Astrocyte (in vitro differentiated cells and primary cell): ENCODE data around the gene WDR36. TPM values are rescaled to one million over a fixed set of nuclear protein-coding genes. Genes with fewer than 3 reads are reported as not detected.

ENCODE experiments used
- DNase-seq: peaks from one replicate; pipeline ENCODE4 v3.0.0-alpha.2; 2010; ENCODE audit warnings: low read depth
- FAIRE-seq: peaks from 2 replicates; lab custom pipeline; 2011; peaks lifted over from hg19 to GRCh38; lab: Jason Lieb, UNC
- H2AFZ ChIP-seq: 2 replicates; pipeline ENCODE4 v1.6.0; 2012; ENCODE audit warnings: low read depth, low read length, inconsistent platforms
- H3K27ac ChIP-seq: 2 replicates; pipeline ENCODE4 v1.5.1; 2011; ENCODE audit warnings: low read depth, low read length, inconsistent platforms
- H3K27me3 ChIP-seq: 2 replicates; pipeline ENCODE4 v1.6.0; 2011; ENCODE audit warnings: low read length, inconsistent platforms; ENCODE audit not compliant: insufficient read depth
- H3K36me3 ChIP-seq: 2 replicates; pipeline ENCODE4 v1.5.1; 2011; ENCODE audit warnings: low read length, inconsistent platforms; ENCODE audit not compliant: insufficient read depth
- H3K4me1 ChIP-seq: 2 replicates; pipeline ENCODE4 v1.5.1; 2011; ENCODE audit warnings: low read length, inconsistent platforms; ENCODE audit not compliant: insufficient read depth
- H3K4me2 ChIP-seq: 2 replicates; pipeline ENCODE4 v1.6.0; 2012; ENCODE audit warnings: low read length, inconsistent platforms
- H3K4me3 ChIP-seq: 2 replicates; pipeline ENCODE4 v1.5.1; 2011; ENCODE audit warnings: low read depth, mild to moderate bottlenecking, low read length, inconsistent platforms; ENCODE audit not compliant: insufficient read depth
- H3K79me2 ChIP-seq: 2 replicates; pipeline ENCODE4 v1.6.0; 2012; ENCODE audit warnings: mild to moderate bottlenecking, low read length, inconsistent platforms; ENCODE audit not compliant: insufficient read depth
- H3K9ac ChIP-seq: 2 replicates; pipeline ENCODE4 v1.6.0; 2012; ENCODE audit warnings: mild to moderate bottlenecking, low read length, inconsistent platforms
- H3K9me3 ChIP-seq: 2 replicates; pipeline ENCODE4 v1.5.1; 2012; ENCODE audit warnings: low read depth, mild to moderate bottlenecking, low read length, inconsistent platforms; ENCODE audit not compliant: insufficient read depth
- H4K20me1 ChIP-seq: 2 replicates; pipeline ENCODE4 v1.6.0; 2012; ENCODE audit warnings: low read length, inconsistent platforms; ENCODE audit not compliant: insufficient read depth
- H3K27ac Mint-ChIP-seq: one replicate; pipeline ENCODE4 v1.8.0; 2021; ENCODE audit warnings: mild to moderate bottlenecking, mixed read lengths; ENCODE audit not compliant: unreplicated experiment
- H3K27me3 Mint-ChIP-seq: one replicate; pipeline ENCODE4 v1.8.0; 2021; ENCODE audit warnings: low read depth, mixed read lengths; ENCODE audit not compliant: unreplicated experiment
- H3K36me3 Mint-ChIP-seq: one replicate; pipeline ENCODE4 v1.8.0; 2021; ENCODE audit warnings: low read depth, mixed read lengths; ENCODE audit not compliant: unreplicated experiment
- H3K4me1 Mint-ChIP-seq: one replicate; pipeline ENCODE4 v1.8.0; 2021; ENCODE audit warnings: low read depth, mixed read lengths; ENCODE audit not compliant: unreplicated experiment
- H3K4me3 Mint-ChIP-seq: one replicate; pipeline ENCODE4 v1.8.0; 2021; ENCODE audit warnings: mild to moderate bottlenecking, moderate library complexity, mixed read lengths; ENCODE audit not compliant: unreplicated experiment
- H3K9me3 Mint-ChIP-seq: one replicate; pipeline ENCODE4 v1.8.0; 2021; ENCODE audit warnings: mild to moderate bottlenecking, mixed read lengths; ENCODE audit not compliant: unreplicated experiment
- CTCF ChIP-seq: IDR thresholded peaks from 2 replicates; pipeline ENCODE4 v1.5.1; 2011; ENCODE audit warnings: low read depth, mild to moderate bottlenecking, inconsistent platforms, low read length, moderate library complexity; ENCODE audit not compliant: insufficient read depth
- EZH2 ChIP-seq: IDR thresholded peaks from 2 replicates; pipeline ENCODE4 v1.6.1; 2012; ENCODE audit warnings: mild to moderate bottlenecking, low read length, inconsistent platforms; ENCODE audit not compliant: insufficient read depth
- total RNA-seq: library from RNA; stranded (reverse); gene quantifications from 2 replicates; pipeline ENCODE4 v1.2.1, GENCODE V29; 2021

WDR36 gene
- total RNA-seq, 1 donor from 2014 or later, result 33.4 TPM

- H3K4me1 ChIP-seq, result no peaks in the 10 kb centered on the region
Measured at GRCh38 chr5:111058064-111058463, 34.1 kb upstream of the WDR36 start.

GRCh38 chr5:111060169-111060568, 32.0 kb upstream of the WDR36 start:
- H3K4me3 Mint-ChIP-seq, result no peak overlapping the region
- Histone ChIP-seq H3K36me3 (no peaks in the 10 kb centered on the region), H2AFZ (no peak overlapping the region), H3K79me2 (no peaks in the 10 kb centered on the region), H3K27me3 (no peaks in the 10 kb centered on the region), H3K4me2 (no peak overlapping the region), H3K9me3 (no peaks in the 10 kb centered on the region), H4K20me1 (no peaks in the 10 kb centered on the region), H3K4me1 (no peaks in the 10 kb centered on the region), H3K4me3 (no peak overlapping the region), H3K9ac (no peak overlapping the region), H3K27ac (no peak overlapping the region)
- no peaks in the 10 kb centered on the region for H3K36me3 Mint-ChIP-seq
- H3K27ac Mint-ChIP-seq, result no peak overlapping the region
- DNase-seq (no peak), FAIRE-seq (no peak)
- no peak for TF ChIP-seq EZH2
- H3K4me1 Mint-ChIP-seq, result no peaks in the 10 kb centered on the region
- H3K27me3 Mint-ChIP-seq, result no peaks in the 10 kb centered on the region
- H3K9me3 Mint-ChIP-seq, result no peaks in the 10 kb centered on the region

More at GRCh38 chr5:111058064-111058463, 34.1 kb upstream of the WDR36 start:
- FAIRE-seq (no peak), DNase-seq (no peak)
- no peak for TF ChIP-seq CTCF
- Histone ChIP-seq H3K27ac (no peak overlapping the region), H3K79me2 (no peaks in the 10 kb centered on the region), H3K36me3 (no peaks in the 10 kb centered on the region), H2AFZ (no peak overlapping the region), H3K27me3 (no peaks in the 10 kb centered on the region), H3K9me3 (no peaks in the 10 kb centered on the region), H3K4me2 (no peak overlapping the region), H3K9ac (no peak overlapping the region), H3K4me3 (no peak overlapping the region), H4K20me1 (no peaks in the 10 kb centered on the region)
- no peak overlapping the region for H3K4me3 Mint-ChIP-seq
- H3K4me1 Mint-ChIP-seq, result no peaks in the 10 kb centered on the region
- no peak overlapping the region for H3K27ac Mint-ChIP-seq
- H3K36me3 Mint-ChIP-seq, result no peaks in the 10 kb centered on the region
- no peaks in the 10 kb centered on the region for H3K27me3 Mint-ChIP-seq
- H3K9me3 Mint-ChIP-seq, result no peaks in the 10 kb centered on the region

GRCh38 chr5:111061618-111062017, 30.5 kb upstream of the WDR36 start:
- Histone ChIP-seq H3K4me2 (no peak overlapping the region), H3K4me1 (no peaks in the 10 kb centered on the region), H3K27me3 (no peaks in the 10 kb centered on the region), H4K20me1 (no peaks in the 10 kb centered on the region), H3K4me3 (no peak overlapping the region), H3K27ac (no peak overlapping the region), H2AFZ (no peak overlapping the region), H3K79me2 (no peaks in the 10 kb centered on the region), H3K9ac (no peak overlapping the region), H3K9me3 (no peaks in the 10 kb centered on the region), H3K36me3 (no peaks in the 10 kb centered on the region)
- Mint-ChIP-seq H3K9me3 (no peaks in the 10 kb centered on the region), H3K4me3 (no peak overlapping the region), H3K27ac (no peak overlapping the region), H3K27me3 (no peaks in the 10 kb centered on the region), H3K4me1 (no peaks in the 10 kb centered on the region), H3K36me3 (no peaks in the 10 kb centered on the region)
- FAIRE-seq (no peak), DNase-seq (no peak)
- TF ChIP-seq CTCF, result no peak
- TF ChIP-seq EZH2, result no peak
